ENCODE measurements around the gene HOMER3.
"Not testable (repeated sequence)": the region's sequence is repeated elsewhere in the genome, so short reads cannot be mapped to it uniquely, and the experiment has no call there.

The HOMER3 gene

DNA sequence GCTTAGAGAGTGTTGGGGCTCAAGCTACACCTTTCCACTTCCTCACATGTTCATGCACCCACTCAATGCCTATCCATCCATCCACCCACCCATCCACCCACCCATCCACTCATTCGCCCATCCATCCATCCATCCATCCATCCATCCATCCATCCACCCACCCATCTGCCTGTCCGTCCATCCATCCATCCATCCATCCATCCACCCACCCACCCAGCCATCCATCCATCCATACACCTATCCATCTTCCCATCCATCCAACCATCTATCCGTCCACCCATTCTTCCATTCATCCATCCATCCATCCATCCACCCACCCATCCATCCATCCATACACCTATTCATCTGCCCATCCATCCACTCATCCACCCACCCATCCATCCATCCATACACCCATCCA is 13.1 kb upstream of the HOMER3 start:
- Histone ChIP-seq H3K27ac (ENCODE audit: low read length) (no peak overlapping the region), H3K4me3 (ENCODE audit: low read length) (no peak overlapping the region), H3K4me1 (ENCODE audit: low read length) (no peaks in the 10 kb centered on the region), H3K4me2 (ENCODE audit: low read length) (no peak overlapping the region), H3K9me3 (ENCODE audit: insufficient read depth, low read length) (no peaks in the 10 kb centered on the region), H3K9ac (ENCODE audit: low read length) (no peak overlapping the region), H3K27me3 (ENCODE audit: low read depth, low read length) (no peaks in the 10 kb centered on the region), H4K20me1 (ENCODE audit: insufficient read depth, low read length) (no peaks in the 10 kb centered on the region), H3K79me2 (ENCODE audit: low read length) (no peaks in the 10 kb centered on the region), H3K36me3 (replicated peaks; ENCODE audit: low read depth, low read length) (no peaks in the 10 kb centered on the region), H2AFZ (ENCODE audit: low read depth, low read length) (no peak overlapping the region)
- TF ChIP-seq EZH2phosphoT487 (IDR thresholded peaks at IDR 0.05; ENCODE audit: low read depth) (no peak), CTCF (IDR thresholded peaks at IDR 0.05; ENCODE audit: low read depth, low read length) (no peak)

DNA sequence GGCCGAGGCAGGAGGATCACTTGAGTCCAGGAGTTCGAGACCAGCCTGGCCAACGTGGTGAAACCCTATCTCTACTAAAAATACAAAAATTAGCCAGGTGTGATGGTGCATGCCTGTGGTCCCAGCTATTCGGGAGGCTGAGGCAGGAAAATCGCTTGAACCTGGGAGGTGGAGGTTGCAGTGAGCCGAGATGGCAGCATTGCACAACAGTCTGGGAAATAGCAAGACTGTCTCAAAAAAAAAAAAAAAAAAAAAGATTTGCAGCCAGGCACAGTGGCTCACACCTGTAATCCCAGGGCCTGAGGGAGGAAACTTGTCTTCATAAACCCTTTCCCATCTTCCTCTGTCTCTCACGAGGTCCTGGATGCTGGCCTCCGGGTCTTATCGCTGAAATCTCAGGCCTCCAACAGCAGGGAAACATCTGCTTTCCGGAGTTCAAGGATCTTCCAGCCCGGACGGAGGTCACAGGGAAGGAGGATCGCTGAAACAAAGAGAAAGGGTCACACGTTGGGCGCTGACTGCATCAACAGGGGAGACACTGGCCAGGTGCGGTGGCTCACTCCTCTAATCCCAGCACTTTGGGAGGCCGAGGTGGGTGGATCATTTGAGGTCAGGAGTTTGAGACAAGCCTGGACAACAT is 11.5 kb upstream of the HOMER3 start:
- not testable (repeated sequence) for H3K27ac ChIP-seq (ENCODE audit: low read length); H3K79me2 ChIP-seq (ENCODE audit: low read length); H4K20me1 ChIP-seq (ENCODE audit: insufficient read depth, low read length); H3K9me3 ChIP-seq (ENCODE audit: insufficient read depth, low read length); H2AFZ ChIP-seq (ENCODE audit: low read depth, low read length); H3K9ac ChIP-seq (ENCODE audit: low read length); H3K27me3 ChIP-seq (ENCODE audit: low read depth, low read length); H3K36me3 ChIP-seq (replicated peaks; ENCODE audit: low read depth, low read length); H3K4me3 ChIP-seq (ENCODE audit: low read length); H3K4me2 ChIP-seq (ENCODE audit: low read length); H3K4me1 ChIP-seq (ENCODE audit: low read length)

GRCh38 chr19:18951721-18952281 is 10.8 kb upstream of the HOMER3 start:
- H3K9ac ChIP-seq (ENCODE audit: low read length) = no peak overlapping the region
- TF ChIP-seq CTCF (IDR thresholded peaks at IDR 0.05; ENCODE audit: low read depth, low read length) (no peak), EZH2phosphoT487 (IDR thresholded peaks at IDR 0.05; ENCODE audit: low read depth) (no peak)
- H3K27me3 ChIP-seq (ENCODE audit: low read depth, low read length) = no peaks in the 10 kb centered on the region
- no peak overlapping the region for H3K27ac ChIP-seq (ENCODE audit: low read length)
- H2AFZ ChIP-seq (ENCODE audit: low read depth, low read length) = no peak overlapping the region
- H3K4me2 ChIP-seq (ENCODE audit: low read length) = no peak overlapping the region
- no peaks in the 10 kb centered on the region for H3K79me2 ChIP-seq (ENCODE audit: low read length)
- no peak overlapping the region for H3K4me3 ChIP-seq (ENCODE audit: low read length)
- no peaks in the 10 kb centered on the region for H3K9me3 ChIP-seq (ENCODE audit: insufficient read depth, low read length)
- no peaks in the 10 kb centered on the region for H3K36me3 ChIP-seq (replicated peaks; ENCODE audit: low read depth, low read length)
- H4K20me1 ChIP-seq (ENCODE audit: insufficient read depth, low read length) = no peaks in the 10 kb centered on the region
- no peaks in the 10 kb centered on the region for H3K4me1 ChIP-seq (ENCODE audit: low read length)

GRCh38 chr19:18949858-18950257 is 8.8 kb upstream of the HOMER3 start:
- Histone ChIP-seq H3K27ac (ENCODE audit: low read length) (no peak overlapping the region), H3K4me2 (ENCODE audit: low read length) (no peak overlapping the region), H3K9ac (ENCODE audit: low read length) (no peak overlapping the region), H3K36me3 (replicated peaks; ENCODE audit: low read depth, low read length) (no peaks in the 10 kb centered on the region), H3K9me3 (ENCODE audit: insufficient read depth, low read length) (no peaks in the 10 kb centered on the region), H2AFZ (ENCODE audit: low read depth, low read length) (no peak overlapping the region), H3K79me2 (ENCODE audit: low read length) (no peaks in the 10 kb centered on the region), H3K4me1 (ENCODE audit: low read length) (no peaks in the 10 kb centered on the region), H3K4me3 (ENCODE audit: low read length) (no peak overlapping the region), H4K20me1 (ENCODE audit: insufficient read depth, low read length) (no peaks in the 10 kb centered on the region), H3K27me3 (ENCODE audit: low read depth, low read length) (peaks cover 3% of the 10 kb centered on the region; the same call in 1 of the 2 replicates)
- TF ChIP-seq CTCF (IDR thresholded peaks at IDR 0.05; ENCODE audit: low read depth, low read length) = no peak
- TF ChIP-seq EZH2phosphoT487 (IDR thresholded peaks at IDR 0.05; ENCODE audit: low read depth) = no peak

Measured in OCI-LY3 (cell line).